Epithelial cell of esophagus (primary cell): ENCODE results near the gene MRC1.

Experiments used
- DNase-seq: peaks from one replicate; pipeline ENCODE4 v3.0.0; 2010; ENCODE audit warnings: low read depth
- H3K4me3 ChIP-seq: 2 replicates; pipeline ENCODE4 v1.5.1; 2011; ENCODE audit warnings: mild to moderate bottlenecking, low read length, control low read depth
- TF ChIP-seq, protein P1 (sequence below): IDR thresholded peaks from 2 replicates; pipeline ENCODE4 v1.5.1; 2011; ENCODE audit warnings: low read depth, mild to moderate bottlenecking, low read length, control low read depth, inconsistent platforms; ENCODE audit not compliant: insufficient read depth; ENCODE audit errors: missing control alignments

MRC1 gene

GRCh38 chr10:17851611-17852010 is 42.5 kb downstream of the MRC1 start:
- DNase-seq = no peak
- TF ChIP-seq, protein P1, sequence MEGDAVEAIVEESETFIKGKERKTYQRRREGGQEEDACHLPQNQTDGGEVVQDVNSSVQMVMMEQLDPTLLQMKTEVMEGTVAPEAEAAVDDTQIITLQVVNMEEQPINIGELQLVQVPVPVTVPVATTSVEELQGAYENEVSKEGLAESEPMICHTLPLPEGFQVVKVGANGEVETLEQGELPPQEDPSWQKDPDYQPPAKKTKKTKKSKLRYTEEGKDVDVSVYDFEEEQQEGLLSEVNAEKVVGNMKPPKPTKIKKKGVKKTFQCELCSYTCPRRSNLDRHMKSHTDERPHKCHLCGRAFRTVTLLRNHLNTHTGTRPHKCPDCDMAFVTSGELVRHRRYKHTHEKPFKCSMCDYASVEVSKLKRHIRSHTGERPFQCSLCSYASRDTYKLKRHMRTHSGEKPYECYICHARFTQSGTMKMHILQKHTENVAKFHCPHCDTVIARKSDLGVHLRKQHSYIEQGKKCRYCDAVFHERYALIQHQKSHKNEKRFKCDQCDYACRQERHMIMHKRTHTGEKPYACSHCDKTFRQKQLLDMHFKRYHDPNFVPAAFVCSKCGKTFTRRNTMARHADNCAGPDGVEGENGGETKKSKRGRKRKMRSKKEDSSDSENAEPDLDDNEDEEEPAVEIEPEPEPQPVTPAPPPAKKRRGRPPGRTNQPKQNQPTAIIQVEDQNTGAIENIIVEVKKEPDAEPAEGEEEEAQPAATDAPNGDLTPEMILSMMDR = no peak

GRCh38 chr10:17854044-17854652 is 45.0 kb downstream of the MRC1 start:
- no peak for DNase-seq

More at GRCh38 chr10:17851611-17852010, 42.5 kb downstream of the MRC1 start:
- no peak overlapping the region for H3K4me3 ChIP-seq

GRCh38 chr10:17857040-17857439 is 47.9 kb downstream of the MRC1 start:
- DNase-seq = no peak
- H3K4me3 ChIP-seq = no peak overlapping the region
- TF ChIP-seq, protein P1 = no peak

More at GRCh38 chr10:17854044-17854652, 45.0 kb downstream of the MRC1 start:
- TF ChIP-seq, protein P1 = no peak
- H3K4me3 ChIP-seq = no peak overlapping the region

DNA sequence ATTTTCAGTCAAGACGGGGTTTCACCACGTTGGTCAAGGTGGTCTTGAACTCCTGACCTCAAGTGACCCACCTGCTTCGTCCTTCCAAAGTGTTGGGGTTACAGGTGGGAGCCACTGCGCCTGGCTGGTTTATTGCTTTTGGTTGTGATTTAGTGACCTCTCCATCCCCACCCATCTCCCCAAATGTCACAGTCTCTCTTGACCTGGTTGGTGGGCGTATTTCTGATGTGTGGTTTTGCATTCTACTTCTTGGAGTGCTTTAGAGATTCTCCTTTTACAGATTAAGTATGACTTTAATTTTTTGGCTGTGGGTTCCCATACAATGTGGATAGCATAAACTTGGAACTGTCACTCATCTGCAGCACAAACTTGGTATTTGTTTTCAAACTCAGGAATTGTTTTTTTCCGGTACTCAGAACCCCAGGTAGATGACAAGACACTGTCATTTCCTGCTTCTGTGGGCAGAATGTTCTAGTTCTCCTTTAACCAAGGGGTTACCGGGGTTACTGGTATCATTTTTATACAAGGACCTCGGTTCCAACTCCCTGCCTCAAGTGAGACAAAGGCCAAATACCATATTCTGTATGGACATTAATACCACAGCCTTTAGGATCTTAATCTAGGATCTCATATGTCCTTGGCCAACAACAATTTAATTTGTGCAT is 50.5 kb downstream of the MRC1 start:
- TF ChIP-seq, protein P1 = no peak
- H3K4me3 ChIP-seq = no peak overlapping the region
- DNase-seq = no peak

- no peak overlapping the region for H3K4me3 ChIP-seq
- TF ChIP-seq, protein P1 = no peak
Measured at GRCh38 chr10:17861760-17862159, 52.6 kb downstream of the MRC1 start.

DNA sequence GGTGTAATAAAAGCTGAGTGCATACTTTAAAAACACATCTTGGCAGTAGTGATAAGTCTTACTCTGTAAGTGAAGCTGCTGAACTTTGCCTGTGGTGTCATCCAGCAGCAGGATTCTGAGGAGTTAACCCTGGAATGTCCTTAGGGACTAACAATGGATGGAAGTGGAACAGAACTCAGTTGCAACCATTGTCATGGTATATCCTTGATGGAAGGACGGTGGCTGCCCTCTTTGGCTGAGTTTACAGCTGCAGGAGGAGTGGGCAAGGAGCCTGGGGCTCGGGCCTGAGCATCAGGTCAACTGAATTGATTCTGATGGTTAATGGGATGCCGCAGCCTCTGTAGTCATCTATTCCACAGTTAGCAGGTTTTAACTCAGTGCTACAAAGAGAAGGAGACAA is 56.2 kb downstream of the MRC1 start:
- no peak overlapping the region for H3K4me3 ChIP-seq
- TF ChIP-seq, protein P1 = no peak
- no peak for DNase-seq

More at GRCh38 chr10:17861760-17862159, 52.6 kb downstream of the MRC1 start:
- DNase-seq = no peak
